ENCODE measurements around the gene PLXNC1.

The PLXNC1 gene

DNA sequence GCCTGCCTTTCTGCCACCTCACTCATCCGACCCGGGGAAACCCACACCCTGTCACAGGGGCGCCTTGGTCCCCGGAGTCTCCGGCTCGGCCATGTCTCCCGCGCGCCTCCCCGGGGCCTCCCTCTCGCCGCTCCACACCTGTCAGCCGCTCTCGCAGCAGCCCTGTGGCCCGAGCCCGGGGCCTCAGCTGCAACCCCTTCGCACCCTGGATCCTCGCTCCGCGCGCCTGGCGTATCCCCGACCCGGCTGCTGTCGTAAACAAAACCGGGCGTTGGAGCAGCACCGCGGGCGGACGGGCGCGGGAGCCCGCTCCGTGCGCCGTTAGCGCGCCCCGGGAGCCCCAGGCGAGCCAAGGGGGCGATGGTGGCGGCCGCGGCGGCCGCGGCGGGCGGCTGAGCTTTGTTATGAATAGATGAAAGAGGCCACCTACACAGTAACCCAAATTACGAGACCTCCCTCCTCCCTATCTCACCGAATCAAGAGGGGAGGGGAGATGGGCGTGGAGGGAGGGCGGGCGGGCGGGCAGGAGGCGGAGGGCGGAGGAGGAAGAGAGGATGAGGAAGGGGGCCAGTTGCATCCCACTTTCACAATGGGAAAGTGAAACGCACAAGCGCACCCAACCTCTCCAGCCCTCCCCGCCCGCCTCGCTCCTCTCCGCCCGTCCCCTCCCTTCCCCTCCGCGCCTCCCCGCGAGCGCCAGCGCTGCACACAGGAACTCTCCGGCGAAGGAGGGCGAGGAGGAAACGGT is at the start of gene PLXNC1:
PLXNC1 (plus strand) TSS at position 587 of the 748 bp plus-strand sequence. CDS start 395 bp downstream, outside the sequence.
- H3K36me3 ChIP-seq (ENCODE audit: insufficient read depth, low read length): no peaks in the 10 kb centered on the region
- no peaks in the 10 kb centered on the region; the same call in 1 of the 2 replicates for H3F3A ChIP-seq (ENCODE audit: low read depth)
- peaks cover 4% of the 10 kb centered on the region for H4K20me1 ChIP-seq (ENCODE audit: insufficient read depth, low read length, poor library complexity, severe bottlenecking)
- H3K79me2 ChIP-seq (ENCODE audit: insufficient read depth, low read length): peaks cover 21% of the 10 kb centered on the region; the same call in 1 of the 2 replicates
- no peaks in the 10 kb centered on the region for H3K9me3 ChIP-seq (ENCODE audit: insufficient read depth, low read depth, low read length)
- peak within 1 kb of the TSS; percentile 89 for H3K4me2 ChIP-seq (ENCODE audit: low read depth, low read length, poor library complexity, severe bottlenecking)
- peak within 1 kb of the TSS; percentile 80 for H3K4me3 ChIP-seq (ENCODE audit: low read length, poor library complexity, severe bottlenecking)
- no peaks in the 10 kb centered on the region for H3K27me3 ChIP-seq (ENCODE audit: insufficient read depth, low read length, poor library complexity, severe bottlenecking)
- peak within 1 kb of the TSS; percentile 87 for H2AFZ ChIP-seq (ENCODE audit: low read length)
- H3K4me1 ChIP-seq (ENCODE audit: insufficient read depth, low read length, poor library complexity, severe bottlenecking): peaks cover 50% of the 10 kb centered on the region
- peak within 1 kb of the TSS; percentile 69 for H3K9ac ChIP-seq (ENCODE audit: low read depth, low read length, poor library complexity, severe bottlenecking)
- no peak for TF ChIP-seq CTCF (conservative IDR thresholded peaks at IDR 0.05; ENCODE audit: low read length)
- no peak for TF ChIP-seq EZH2phosphoT487 (IDR thresholded peaks at IDR 0.05; ENCODE audit: borderline replicate concordance)
- no peaks in the 10 kb centered on the region for H3K9me2 ChIP-seq (replicated peaks; ENCODE audit: low read depth, low read length)

DNA sequence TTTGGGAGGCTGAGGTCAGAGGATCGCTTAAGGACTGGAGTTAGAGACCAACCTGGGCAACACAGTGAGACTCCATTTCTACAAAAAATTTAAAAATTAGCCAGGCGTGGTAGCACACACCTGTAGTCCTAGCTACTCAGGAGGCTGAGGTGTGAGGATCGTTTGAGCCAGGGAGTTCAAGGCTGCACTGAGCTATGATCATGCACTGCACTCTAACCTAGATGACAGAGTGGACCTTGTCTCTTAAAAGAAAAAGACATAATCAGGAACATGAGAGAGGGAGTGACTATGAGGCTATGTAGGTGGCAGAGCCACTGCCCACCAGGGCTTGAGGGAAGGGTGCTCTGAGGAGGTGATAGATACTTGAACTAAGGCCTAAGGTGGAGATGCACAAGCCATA is 49.2 kb upstream of the PLXNC1 start:
- no peak overlapping the region for H3K9ac ChIP-seq (ENCODE audit: low read depth, low read length, poor library complexity, severe bottlenecking)
- H3K79me2 ChIP-seq (ENCODE audit: insufficient read depth, low read length): no peaks in the 10 kb centered on the region
- no peaks in the 10 kb centered on the region for H3K36me3 ChIP-seq (ENCODE audit: insufficient read depth, low read length)
- no peak overlapping the region for H3K4me3 ChIP-seq (ENCODE audit: low read length, poor library complexity, severe bottlenecking)
- H3K9me2 ChIP-seq (replicated peaks; ENCODE audit: low read depth, low read length): no peaks in the 10 kb centered on the region
- no peak overlapping the region for H2AFZ ChIP-seq (ENCODE audit: low read length)
- peaks cover 27% of the 10 kb centered on the region for H3K4me1 ChIP-seq (ENCODE audit: insufficient read depth, low read length, poor library complexity, severe bottlenecking)
- H3F3A ChIP-seq (ENCODE audit: low read depth): 0 out of 2 replicates have a peak, but pooled peaks cover 3% of the 10 kb centered on the region
- H3K4me2 ChIP-seq (ENCODE audit: low read depth, low read length, poor library complexity, severe bottlenecking): peak overlapping the region; percentile 92
- no peaks in the 10 kb centered on the region for H3K27me3 ChIP-seq (ENCODE audit: insufficient read depth, low read length, poor library complexity, severe bottlenecking)
- H4K20me1 ChIP-seq (ENCODE audit: insufficient read depth, low read length, poor library complexity, severe bottlenecking): no peaks in the 10 kb centered on the region
- H3K9me3 ChIP-seq (ENCODE audit: insufficient read depth, low read depth, low read length): no peaks in the 10 kb centered on the region
- TF ChIP-seq CTCF (conservative IDR thresholded peaks at IDR 0.05; ENCODE audit: low read length) (no peak), EZH2phosphoT487 (IDR thresholded peaks at IDR 0.05; ENCODE audit: borderline replicate concordance) (no peak)

DNA sequence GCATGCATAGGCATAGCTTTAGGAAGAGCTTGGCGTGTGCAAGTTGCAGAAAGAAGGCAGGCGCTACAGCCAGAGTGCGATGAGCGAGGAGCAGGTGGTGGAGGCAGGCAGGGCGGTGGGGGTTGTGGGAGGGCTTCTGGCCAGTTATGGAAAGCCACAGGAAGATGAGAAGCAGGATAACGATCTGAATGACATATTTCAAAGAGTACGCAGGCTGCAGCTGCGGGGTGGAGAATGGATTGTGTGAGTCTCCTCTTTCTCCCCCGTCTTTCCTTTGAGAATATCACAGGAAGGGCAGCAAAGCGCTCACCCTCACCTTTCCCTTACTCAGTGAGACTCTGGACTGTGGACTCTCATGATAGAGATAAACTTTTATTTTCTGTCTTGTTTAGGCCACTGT is 48.7 kb upstream of the PLXNC1 start:
- TF ChIP-seq CTCF (conservative IDR thresholded peaks at IDR 0.05; ENCODE audit: low read length) (no peak), EZH2phosphoT487 (IDR thresholded peaks at IDR 0.05; ENCODE audit: borderline replicate concordance) (no peak)
- no peaks in the 10 kb centered on the region for H3K9me3 ChIP-seq (ENCODE audit: insufficient read depth, low read depth, low read length)
- H3K4me1 ChIP-seq (ENCODE audit: insufficient read depth, low read length, poor library complexity, severe bottlenecking): peaks cover 27% of the 10 kb centered on the region
- peak overlapping the region; percentile 44 for H3K4me3 ChIP-seq (ENCODE audit: low read length, poor library complexity, severe bottlenecking)
- H2AFZ ChIP-seq (ENCODE audit: low read length): no peak overlapping the region
- H3K79me2 ChIP-seq (ENCODE audit: insufficient read depth, low read length): no peaks in the 10 kb centered on the region
- H3K4me2 ChIP-seq (ENCODE audit: low read depth, low read length, poor library complexity, severe bottlenecking): peak overlapping the region; percentile 92
- H3K27me3 ChIP-seq (ENCODE audit: insufficient read depth, low read length, poor library complexity, severe bottlenecking): no peaks in the 10 kb centered on the region
- H3F3A ChIP-seq (ENCODE audit: low read depth): 0 out of 2 replicates have a peak, but pooled peaks cover 3% of the 10 kb centered on the region
- H3K9me2 ChIP-seq (replicated peaks; ENCODE audit: low read depth, low read length): no peaks in the 10 kb centered on the region
- H4K20me1 ChIP-seq (ENCODE audit: insufficient read depth, low read length, poor library complexity, severe bottlenecking): no peaks in the 10 kb centered on the region
- no peak overlapping the region for H3K9ac ChIP-seq (ENCODE audit: low read depth, low read length, poor library complexity, severe bottlenecking)
- H3K36me3 ChIP-seq (ENCODE audit: insufficient read depth, low read length): no peaks in the 10 kb centered on the region

Measured in Loucy (cell line).